HepG2 (cell line): ENCODE measurements around the gene GDE1. TPM values are rescaled to one million over a fixed set of nuclear protein-coding genes. Genes with fewer than 3 reads are reported as not detected.

ENCODE experiments used
- ATF2 ChIP-seq: sonication (generic); formaldehyde crosslinking; IDR thresholded peaks from 2 replicates; pipeline ENCODE4 v1.4.0; 2020; ENCODE audit warnings: missing genetic modification reagents
- GATAD2A ChIP-seq: IDR thresholded peaks from 2 replicates; pipeline ENCODE4 v1.6.1; 2016
- GTF2F1 ChIP-seq: fragments of 150-350 bp; IDR thresholded peaks from 2 replicates; pipeline ENCODE4 v1.6.1; 2014; ENCODE audit warnings: low read length
- IKZF4 ChIP-seq: sonication (generic); formaldehyde crosslinking; IDR thresholded peaks from 2 replicates; pipeline ENCODE4 v1.5.1; 2020; ENCODE audit warnings: borderline replicate concordance, mild to moderate bottlenecking, low read depth, missing genetic modification reagents; ENCODE audit errors: not compliant biosample characterization
- IKZF5 ChIP-seq: IDR thresholded peaks from 2 replicates; pipeline ENCODE4 v1.6.1; 2018; ENCODE audit warnings: missing genetic modification reagents, mild to moderate bottlenecking, missing compliant biosample characterization
- JUN ChIP-seq: sonication (generic); formaldehyde crosslinking; IDR thresholded peaks from 2 replicates; pipeline ENCODE4 v1.4.0; 2020; ENCODE audit warnings: mild to moderate bottlenecking, missing genetic modification reagents
- KDM5B ChIP-seq: sonication (generic); formaldehyde crosslinking; IDR thresholded peaks from 2 replicates; pipeline ENCODE4 v1.4.0; 2020; ENCODE audit warnings: missing genetic modification reagents, mild to moderate bottlenecking, borderline replicate concordance
- LRRFIP1 ChIP-seq: sonication (generic); formaldehyde crosslinking; conservative IDR thresholded peaks from 2 replicates; pipeline ENCODE4 v1.4.0; 2020; ENCODE audit warnings: missing genetic modification reagents
- MATR3 ChIP-seq: sonication (generic); formaldehyde crosslinking; IDR thresholded peaks from 2 replicates; pipeline ENCODE4 v1.4.0; 2020; ENCODE audit warnings: missing genetic modification reagents
- TRAFD1 ChIP-seq: sonication (generic); formaldehyde crosslinking; IDR thresholded peaks from 2 replicates; pipeline ENCODE4 v1.5.1; 2020; ENCODE audit warnings: missing genetic modification reagents, mild to moderate bottlenecking, borderline replicate concordance
- XRCC5 ChIP-seq: fragments of 200-400 bp; formaldehyde crosslinking; optimal IDR thresholded peaks from 2 replicates; pipeline ENCODE3; 2017; ENCODE audit warnings: mild to moderate bottlenecking, low read length
- ZNF281 ChIP-seq: sonication (generic); formaldehyde crosslinking; IDR thresholded peaks from 2 replicates; pipeline ENCODE4 v1.4.0; 2020; ENCODE audit warnings: missing genetic modification reagents, borderline replicate concordance
- ZNF570 ChIP-seq: sonication (generic); formaldehyde crosslinking; IDR thresholded peaks from 2 replicates; pipeline ENCODE4 v1.4.0; 2020; ENCODE audit warnings: mild to moderate bottlenecking, missing genetic modification reagents, borderline replicate concordance
- ZNF614 ChIP-seq: IDR thresholded peaks from 2 replicates; pipeline ENCODE4 v1.6.1; 2018; ENCODE audit warnings: missing biosample characterization, missing genetic modification reagents, inconsistent platforms, borderline replicate concordance
- ZNF761 ChIP-seq: sonication (generic); formaldehyde crosslinking; conservative IDR thresholded peaks from 2 replicates; pipeline ENCODE4 v1.4.0; 2020; ENCODE audit warnings: mild to moderate bottlenecking, missing genetic modification reagents
- ZNF775 ChIP-seq: sonication (generic); formaldehyde crosslinking; IDR thresholded peaks from 2 replicates; pipeline ENCODE4 v1.4.0; 2020; ENCODE audit warnings: missing genetic modification reagents, mild to moderate bottlenecking, moderate library complexity, borderline replicate concordance
- ZUFSP ChIP-seq: sonication (generic); formaldehyde crosslinking; IDR thresholded peaks from 2 replicates; pipeline ENCODE4 v1.9.0; 2021; ENCODE audit warnings: missing genetic modification reagents, mild to moderate bottlenecking, borderline replicate concordance
- polyA plus RNA-seq, 8 experiments: library from polyadenylated mRNA; depleted of rRNA in 3 of 8; stranded (reverse) in 7 of 8; unstranded in 1 of 8; fragments of >200 nt; fragmentation: Illumina TruSeq in 4 of 8; extraction: Trizol in 4 of 8; gene quantifications; 2 replicates each; pipeline versions ENCODE4 v1.2.1 to v1.2.3, GENCODE V29; 2011 to 2016; ENCODE audit warnings: low read depth in 4 of 8, missing spikeins in 1 of 8, mixed read lengths in 1 of 8; ENCODE audit not compliant: insufficient read depth in 1 of 8
- total RNA-seq, 5 experiments: library from RNA; depleted of rRNA; stranded (reverse); fragments of >200 nt; fragmentation: Illumina TruSeq; extraction: Trizol; gene quantifications; 2 replicates each; pipeline ENCODE4 v1.2.3, GENCODE V29; 2016; ENCODE audit warnings: low read depth in 1 of 5

The GDE1 gene
- total and polyA plus RNA-seq, 2 of the 13 experiments (the other 11 are each of a cell fraction or from before 2014, with no cell fraction given), result 35.9 to 59.0 TPM

GRCh38 chr16:19488213-19488640, 33.7 kb downstream of the GDE1 start (continued):
- TF ChIP-seq ZNF281 (CRISPR knock-in tag) (0 out of 2 replicates have a peak, but pooled peaks have one; percentile 7), KDM5B (CRISPR knock-in tag) (no peak), ATF2 (no peak), JUN (CRISPR knock-in tag) (no peak), ZNF761 (CRISPR knock-in tag) (no peak), MATR3 (no peak), TRAFD1 (CRISPR knock-in tag) (no peak), GTF2F1 (no peak), IKZF5 (CRISPR knock-in tag) (peak; percentile 30; the same call in 1 of the 2 replicates), GATAD2A (CRISPR knock-in tag) (no peak), ZNF775 (CRISPR knock-in tag) (no peak), IKZF4 (no peak), XRCC5 (no peak), ZUFSP (CRISPR knock-in tag) (no peak), LRRFIP1 (CRISPR knock-in tag) (no peak), ZNF614 (CRISPR knock-in tag) (no peak), ZNF570 (CRISPR knock-in tag) (no peak)
